ENCODE results near the gene ZNF391.
"Not testable (repeated sequence)": the region's sequence is repeated elsewhere in the genome, so short reads cannot be mapped to it uniquely, and the experiment has no call there.

The ZNF391 gene

DNA sequence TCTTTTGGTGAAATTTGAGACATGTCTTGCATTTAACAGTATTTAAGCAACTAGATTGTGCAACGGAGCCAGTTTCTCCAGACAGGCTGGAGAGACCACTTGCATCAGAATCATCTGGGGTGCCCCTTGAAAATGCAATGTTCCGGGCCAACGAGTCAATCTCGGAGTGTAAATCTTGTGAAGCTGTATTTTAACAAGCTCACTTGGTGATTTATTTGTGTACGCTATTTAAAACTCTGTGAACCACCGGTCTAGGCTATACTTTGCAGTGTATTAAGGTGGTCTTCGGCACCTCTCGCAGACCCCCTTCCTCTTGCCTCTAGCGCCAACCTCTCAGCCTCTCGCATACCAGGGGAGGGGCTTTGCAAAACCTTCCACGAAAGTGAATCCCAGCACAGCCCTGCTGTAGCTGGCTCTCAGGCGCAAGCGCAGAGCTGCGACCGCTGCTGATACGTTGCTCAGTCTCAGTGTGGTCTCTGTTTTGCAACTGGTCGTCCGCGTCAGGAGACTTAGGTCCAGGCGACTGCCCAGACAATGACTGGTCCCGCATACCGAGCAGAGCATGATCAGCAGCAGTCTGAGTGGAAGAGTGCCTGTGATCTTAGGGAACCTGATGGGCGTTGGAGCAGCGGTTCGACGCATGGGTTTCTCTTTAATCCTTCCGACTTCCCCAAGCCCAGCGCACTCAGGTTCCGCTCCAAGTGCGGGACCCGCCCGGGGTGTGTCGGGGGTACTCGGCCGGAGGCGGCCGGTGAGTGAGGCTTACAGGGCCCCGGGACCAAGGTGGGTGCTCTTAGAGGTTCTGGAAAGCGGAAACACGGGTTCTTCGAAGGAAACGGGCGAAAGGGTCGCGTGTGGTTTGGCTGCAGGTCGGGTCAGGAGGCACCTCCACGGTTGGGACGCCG lies at the start of gene ZNF391:
ZNF391 (plus strand) TSS at position 467 of the 905 bp plus-strand sequence. CDS start 11,612 bp downstream, outside the sequence.
- Histone ChIP-seq H3K4me1 (ENCODE audit: insufficient read depth, low read length) (peaks cover 7% of the 10 kb centered on the region), H3K36me3 (ENCODE audit: insufficient read depth, low read length) (no peaks in the 10 kb centered on the region), H3K4me3 (ENCODE audit: low read depth in 1 of 2, low read length in 2 of 2) (peak within 1 kb of the TSS; percentile 39 to 96), H3K9me3 (ENCODE audit: low read length) (no peaks in the 10 kb centered on the region), H3K27ac (ENCODE audit: low read depth, low read length) (peak within 1 kb of the TSS; percentile 68), H3K27me3 (ENCODE audit: control insufficient read depth in 1 of 2, insufficient read depth in 2 of 2, low read length in 2 of 2) (no peaks in the 10 kb centered on the region), H3K9ac (ENCODE audit: low read length) (peak within 1 kb of the TSS; percentile 89)

DNA sequence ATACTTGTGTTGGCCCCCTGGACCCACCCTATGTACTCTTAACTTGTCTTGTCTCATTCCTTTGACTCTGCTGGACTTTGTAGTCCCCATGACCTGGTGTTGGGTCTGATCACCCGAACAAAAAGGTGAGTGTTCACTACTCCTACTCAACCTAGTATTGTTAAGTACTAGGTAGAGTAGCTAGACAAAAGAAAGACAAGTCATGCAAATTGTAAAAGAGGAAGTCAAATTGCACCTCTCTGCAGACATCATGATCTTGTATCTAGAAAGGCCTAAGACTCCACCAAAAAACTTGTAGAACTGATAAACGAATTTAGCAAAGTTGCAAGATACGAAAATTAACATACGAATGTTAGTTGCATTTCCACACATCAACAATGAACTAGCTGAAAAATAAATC lies 35.7 kb upstream of the ZNF391 start:
- H3K4me1 ChIP-seq (ENCODE audit: insufficient read depth, low read length), result no peaks in the 10 kb centered on the region
- H3K9ac ChIP-seq (ENCODE audit: low read length), result no peak overlapping the region
- no peak overlapping the region for H3K4me3 ChIP-seq (ENCODE audit: low read depth in 1 of 2, low read length in 2 of 2)
- no peaks in the 10 kb centered on the region for H3K27me3 ChIP-seq (ENCODE audit: control insufficient read depth in 1 of 2, insufficient read depth in 2 of 2, low read length in 2 of 2)
- H3K27ac ChIP-seq (ENCODE audit: low read depth, low read length), result no peak overlapping the region
- no peaks in the 10 kb centered on the region for H3K9me3 ChIP-seq (ENCODE audit: low read length)
- H3K36me3 ChIP-seq (ENCODE audit: insufficient read depth, low read length), result no peaks in the 10 kb centered on the region

GRCh38 chr6:27358786-27359185 lies 29.8 kb upstream of the ZNF391 start:
- no peak overlapping the region for H3K27ac ChIP-seq (ENCODE audit: low read depth, low read length)
- peaks cover 9% of the 10 kb centered on the region for H3K9me3 ChIP-seq (ENCODE audit: low read length)
- no peak overlapping the region for H3K9ac ChIP-seq (ENCODE audit: low read length)
- H3K4me3 ChIP-seq (ENCODE audit: low read depth in 1 of 2, low read length in 2 of 2), result no peak overlapping the region
- H3K27me3 ChIP-seq (ENCODE audit: control insufficient read depth in 1 of 2, insufficient read depth in 2 of 2, low read length in 2 of 2), result no peaks in the 10 kb centered on the region
- H3K36me3 ChIP-seq (ENCODE audit: insufficient read depth, low read length), result peaks cover 25% of the 10 kb centered on the region
- H3K4me1 ChIP-seq (ENCODE audit: insufficient read depth, low read length), result no peaks in the 10 kb centered on the region

DNA sequence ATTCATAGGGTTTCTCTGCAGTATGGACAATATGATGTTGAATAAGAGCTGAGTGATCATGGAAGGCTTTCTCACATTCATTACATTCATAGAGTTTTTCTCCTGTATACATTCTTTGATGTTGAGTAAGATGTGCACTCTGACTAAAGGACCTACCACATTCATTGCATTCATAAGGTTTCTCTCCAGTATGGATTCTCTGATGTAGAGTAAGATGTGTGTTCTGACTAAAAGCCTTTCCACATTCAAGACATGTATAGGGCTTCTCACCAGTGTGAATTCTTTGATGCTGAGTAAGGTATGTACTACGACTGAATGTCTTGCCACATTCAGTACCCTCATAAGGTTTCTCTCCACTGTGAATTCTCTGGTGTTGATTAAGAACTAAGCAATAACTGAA lies 29.3 kb upstream of the ZNF391 start:
- no peaks in the 10 kb centered on the region for H3K4me1 ChIP-seq (ENCODE audit: insufficient read depth, low read length)
- no peak overlapping the region for H3K9ac ChIP-seq (ENCODE audit: low read length)
- no peak overlapping the region for H3K27ac ChIP-seq (ENCODE audit: low read depth, low read length)
- H3K27me3 ChIP-seq (ENCODE audit: control insufficient read depth in 1 of 2, insufficient read depth in 2 of 2, low read length in 2 of 2), result no peaks in the 10 kb centered on the region
- H3K36me3 ChIP-seq (ENCODE audit: insufficient read depth, low read length), result peaks cover 25% of the 10 kb centered on the region
- H3K4me3 ChIP-seq (ENCODE audit: low read depth in 1 of 2, low read length in 2 of 2), result no peak overlapping the region
- H3K9me3 ChIP-seq (ENCODE audit: low read length), result peaks cover 9% of the 10 kb centered on the region

DNA sequence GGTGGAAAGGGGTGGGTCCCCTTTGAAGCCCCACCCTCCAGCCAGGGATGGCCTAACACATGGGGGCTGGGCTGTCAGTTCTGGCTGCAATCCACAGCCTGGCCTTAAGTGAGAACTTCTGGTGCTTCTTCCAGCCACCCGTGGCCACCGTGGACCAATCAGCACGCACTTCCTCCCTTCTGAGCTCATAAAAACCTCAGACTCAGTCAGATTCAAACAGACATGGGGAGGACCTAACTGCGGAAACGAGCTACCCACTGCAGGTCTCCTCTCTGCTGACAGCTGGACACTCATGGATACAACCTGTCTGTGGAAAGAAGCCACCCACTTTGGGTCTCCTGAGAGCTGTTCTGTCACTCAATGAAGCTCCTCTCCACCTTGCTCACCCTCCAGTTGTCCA lies 20.4 kb upstream of the ZNF391 start:
- H3K36me3 ChIP-seq (ENCODE audit: insufficient read depth, low read length), result peaks cover 8% of the 10 kb centered on the region
- no peak overlapping the region for H3K27ac ChIP-seq (ENCODE audit: low read depth, low read length)
- no peaks in the 10 kb centered on the region for H3K9me3 ChIP-seq (ENCODE audit: low read length)
- H3K9ac ChIP-seq (ENCODE audit: low read length), result no peak overlapping the region
- no peaks in the 10 kb centered on the region for H3K4me1 ChIP-seq (ENCODE audit: insufficient read depth, low read length)
- no peaks in the 10 kb centered on the region for H3K27me3 ChIP-seq (ENCODE audit: control insufficient read depth in 1 of 2, insufficient read depth in 2 of 2, low read length in 2 of 2)
- no peak overlapping the region for H3K4me3 ChIP-seq (ENCODE audit: low read depth in 1 of 2, low read length in 2 of 2)

- Histone ChIP-seq H3K4me1 (ENCODE audit: insufficient read depth, low read length) (peaks cover 9% of the 10 kb centered on the region), H3K27me3 (ENCODE audit: control insufficient read depth in 1 of 2, insufficient read depth in 2 of 2, low read length in 2 of 2) (no peaks in the 10 kb centered on the region), H3K36me3 (ENCODE audit: insufficient read depth, low read length) (peaks cover 8% of the 10 kb centered on the region), H3K27ac (ENCODE audit: low read depth, low read length) (no peak overlapping the region), H3K9me3 (ENCODE audit: low read length) (no peaks in the 10 kb centered on the region), H3K9ac (ENCODE audit: low read length) (no peak overlapping the region), H3K4me3 (ENCODE audit: low read depth in 1 of 2, low read length in 2 of 2) (no peak overlapping the region)
Observed at GRCh38 chr6:27370391-27370790, 18.2 kb upstream of the ZNF391 start.

GRCh38 chr6:27374824-27375612 lies 13.5 kb upstream of the ZNF391 start:
- H3K27ac ChIP-seq (ENCODE audit: low read depth, low read length), result peak overlapping the region; percentile 7
- no peaks in the 10 kb centered on the region for H3K9me3 ChIP-seq (ENCODE audit: low read length)
- peak overlapping the region; percentile 56 to 96 for H3K4me3 ChIP-seq (ENCODE audit: low read depth in 1 of 2, low read length in 2 of 2)
- H3K9ac ChIP-seq (ENCODE audit: low read length), result peak overlapping the region; percentile 64
- H3K36me3 ChIP-seq (ENCODE audit: insufficient read depth, low read length), result no peaks in the 10 kb centered on the region
- H3K4me1 ChIP-seq (ENCODE audit: insufficient read depth, low read length), result peaks cover 9% of the 10 kb centered on the region
- no peaks in the 10 kb centered on the region for H3K27me3 ChIP-seq (ENCODE audit: control insufficient read depth in 1 of 2, insufficient read depth in 2 of 2, low read length in 2 of 2)

- H3K4me3 ChIP-seq (ENCODE audit: low read depth in 1 of 2, low read length in 2 of 2), result peak overlapping the region; percentile 56 to 96
Observed at GRCh38 chr6:27375613-27376079, 12.9 kb upstream of the ZNF391 start.

DNA sequence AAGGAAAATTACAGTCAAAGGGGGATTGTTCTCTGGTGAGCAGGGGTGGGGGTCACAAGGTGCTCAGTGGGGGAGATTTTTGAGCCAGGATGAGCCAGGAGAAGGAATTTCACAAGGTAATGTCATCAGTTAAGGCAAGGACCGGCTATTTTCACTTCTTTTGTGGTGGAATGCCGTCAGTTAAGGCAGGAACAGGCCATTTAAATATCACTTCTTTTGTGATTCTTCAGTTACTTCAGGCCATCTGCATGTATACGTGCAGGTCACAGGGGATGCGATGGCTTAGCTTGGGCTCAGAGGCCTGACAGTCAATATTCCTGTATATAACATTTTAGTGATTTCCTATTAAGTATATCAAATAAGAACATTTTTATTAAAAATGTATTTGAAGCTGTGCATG lies 10.2 kb upstream of the ZNF391 start:
- not testable (repeated sequence) for H3K36me3 ChIP-seq (ENCODE audit: insufficient read depth, low read length); H3K9ac ChIP-seq (ENCODE audit: low read length); H3K4me3 ChIP-seq (ENCODE audit: low read depth in 1 of 2, low read length in 2 of 2); H3K27ac ChIP-seq (ENCODE audit: low read depth, low read length); H3K9me3 ChIP-seq (ENCODE audit: low read length); H3K4me1 ChIP-seq (ENCODE audit: insufficient read depth, low read length); H3K27me3 ChIP-seq (ENCODE audit: control insufficient read depth in 1 of 2, insufficient read depth in 2 of 2, low read length in 2 of 2)

More at GRCh38 chr6:27375613-27376079, 12.9 kb upstream of the ZNF391 start:
- Histone ChIP-seq H3K36me3 (ENCODE audit: insufficient read depth, low read length) (no peaks in the 10 kb centered on the region), H3K4me1 (ENCODE audit: insufficient read depth, low read length) (peaks cover 9% of the 10 kb centered on the region), H3K27ac (ENCODE audit: low read depth, low read length) (no peak overlapping the region), H3K27me3 (ENCODE audit: control insufficient read depth in 1 of 2, insufficient read depth in 2 of 2, low read length in 2 of 2) (no peaks in the 10 kb centered on the region), H3K9me3 (ENCODE audit: low read length) (no peaks in the 10 kb centered on the region), H3K9ac (ENCODE audit: low read length) (peak overlapping the region; percentile 6)

GRCh38 chr6:27381001-27381400 lies 7.6 kb upstream of the ZNF391 start:
- not testable (repeated sequence) for H3K27me3 ChIP-seq (ENCODE audit: control insufficient read depth in 1 of 2, insufficient read depth in 2 of 2, low read length in 2 of 2); H3K4me3 ChIP-seq (ENCODE audit: low read depth in 1 of 2, low read length in 2 of 2); H3K4me1 ChIP-seq (ENCODE audit: insufficient read depth, low read length); H3K36me3 ChIP-seq (ENCODE audit: insufficient read depth, low read length); H3K9ac ChIP-seq (ENCODE audit: low read length); H3K9me3 ChIP-seq (ENCODE audit: low read length); H3K27ac ChIP-seq (ENCODE audit: low read depth, low read length)

- Histone ChIP-seq H3K27ac (ENCODE audit: low read depth, low read length) (no peak overlapping the region), H3K4me1 (ENCODE audit: insufficient read depth, low read length) (peaks cover 3% of the 10 kb centered on the region), H3K9me3 (ENCODE audit: low read length) (no peaks in the 10 kb centered on the region), H3K27me3 (ENCODE audit: control insufficient read depth in 1 of 2, insufficient read depth in 2 of 2, low read length in 2 of 2) (no peaks in the 10 kb centered on the region), H3K9ac (ENCODE audit: low read length) (no peak overlapping the region), H3K36me3 (ENCODE audit: insufficient read depth, low read length) (no peaks in the 10 kb centered on the region), H3K4me3 (ENCODE audit: low read depth in 1 of 2, low read length in 2 of 2) (no peak overlapping the region)
Observed at GRCh38 chr6:27383011-27383410, 5.5 kb upstream of the ZNF391 start.

All from muscle layer of colon (tissue), 2 donors.